C4-2B (cell line): ENCODE measurements around the gene TTC22.

Experiments
- H3K27ac ChIP-seq: fragments of 450-650 bp; 2 replicates; pipeline ENCODE4 v1.5.1; 2017
- CTCF ChIP-seq: fragments of 450-650 bp; conservative IDR thresholded peaks from 2 replicates; pipeline ENCODE4 v1.5.1; 2017; ENCODE audit warnings: mild to moderate bottlenecking
- ZFX ChIP-seq: fragments of 450-650 bp; IDR thresholded peaks from 2 replicates; pipeline ENCODE4 v1.6.1; 2017

TTC22 gene

GRCh38 chr1:54754486-54755285 lies 46.4 kb downstream of the TTC22 start:
- no peak for TF ChIP-seq ZFX
- TF ChIP-seq CTCF: no peak
- H3K27ac ChIP-seq: no peak overlapping the region

GRCh38 chr1:54754045-54754444 lies 47.1 kb downstream of the TTC22 start:
- no peak overlapping the region for H3K27ac ChIP-seq
- TF ChIP-seq CTCF (no peak), ZFX (no peak)

DNA sequence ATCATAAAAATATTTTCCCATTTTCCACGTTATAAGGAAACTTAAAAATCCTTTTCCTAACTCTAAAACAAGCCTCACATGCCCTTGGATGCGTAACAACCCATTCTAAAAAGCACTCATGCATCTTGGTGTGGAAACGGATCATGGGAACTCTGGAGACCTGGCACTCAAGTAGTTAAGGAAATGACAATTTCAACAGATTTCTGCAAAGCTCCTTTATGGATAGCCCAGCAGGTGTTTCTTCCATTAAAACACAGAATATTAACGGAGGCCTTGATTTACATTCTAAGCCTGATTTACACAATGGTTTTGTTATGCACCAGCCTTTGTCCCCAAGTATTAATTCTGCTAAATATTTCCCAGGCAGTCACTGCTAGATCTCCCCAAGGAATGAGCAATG lies 49.7 kb downstream of the TTC22 start:
- no peak overlapping the region for H3K27ac ChIP-seq
- TF ChIP-seq ZFX: no peak
- TF ChIP-seq CTCF: no peak

DNA sequence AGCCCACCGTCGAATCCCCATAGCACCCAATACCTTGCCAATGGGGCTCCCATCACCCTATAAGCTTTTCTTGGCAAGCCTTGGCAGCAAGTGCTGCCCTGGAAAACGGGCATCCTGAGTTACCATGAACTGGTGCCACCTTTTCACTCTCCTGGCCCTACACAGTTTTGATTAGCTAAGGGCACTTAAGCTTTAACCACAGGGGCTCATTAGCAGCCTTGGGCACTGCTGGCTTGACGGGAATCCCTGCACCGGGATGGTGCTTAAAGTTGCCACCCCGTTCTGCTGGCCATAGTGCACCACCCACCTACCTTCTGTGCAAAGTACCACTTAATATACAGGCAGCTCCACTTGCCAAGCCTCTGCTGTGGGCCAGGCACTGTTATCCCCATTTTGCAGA lies 50.5 kb downstream of the TTC22 start:
- H3K27ac ChIP-seq: no peak overlapping the region
- TF ChIP-seq ZFX (no peak), CTCF (no peak)

- no peak for TF ChIP-seq ZFX
- no peak for TF ChIP-seq CTCF
- no peak overlapping the region for H3K27ac ChIP-seq
These were observed 52.9 kb downstream of the TTC22 start for GRCh38 chr1:54748094-54748835.

DNA sequence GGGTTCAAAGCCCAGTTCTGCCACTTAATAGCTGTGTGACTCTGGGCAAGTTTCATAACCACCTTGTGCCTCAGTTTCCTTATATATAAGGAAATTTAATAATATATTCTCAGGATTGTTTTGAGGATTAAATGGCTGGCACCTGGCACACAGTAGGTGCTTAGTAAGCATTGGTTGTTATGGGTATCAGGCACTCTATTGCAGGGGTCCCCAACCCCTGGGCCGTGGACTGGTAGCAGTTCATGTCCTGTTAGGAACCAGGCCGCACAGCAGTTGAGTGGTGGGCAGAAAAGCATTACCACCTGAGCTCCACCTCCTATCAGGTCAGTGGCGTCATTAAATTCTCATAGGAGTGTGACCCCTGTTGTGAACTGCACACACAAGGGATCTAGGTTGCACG lies 55.3 kb downstream of the TTC22 start:
- TF ChIP-seq ZFX: no peak
- TF ChIP-seq CTCF: no peak
- H3K27ac ChIP-seq: no peak overlapping the region

DNA sequence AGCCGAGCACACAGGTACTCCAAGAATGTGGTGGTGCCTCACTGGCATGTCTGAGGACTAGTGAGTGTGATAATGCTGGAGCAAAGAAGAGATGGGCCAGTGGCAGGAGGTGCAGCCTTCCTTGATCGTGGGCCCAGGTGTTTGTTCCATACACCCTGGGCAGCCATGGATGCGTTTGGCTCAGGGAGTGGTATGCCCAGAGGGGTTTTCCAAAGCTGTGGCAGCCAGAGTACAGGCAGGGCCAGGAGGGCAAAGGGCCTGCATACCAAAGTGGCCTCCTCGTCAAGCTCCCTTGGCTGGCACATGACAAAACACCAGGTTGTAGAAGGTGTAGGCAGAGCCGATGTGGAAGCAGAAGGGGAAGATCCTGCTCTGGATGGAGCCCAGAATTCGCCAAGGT lies 55.8 kb downstream of the TTC22 start:
- no peak overlapping the region for H3K27ac ChIP-seq
- no peak for TF ChIP-seq ZFX
- TF ChIP-seq CTCF: no peak
